ENCODE results near the gene PIGL.
A peak's percentile ranks its signal among the peaks of the same experiment; 100 is the strongest.

PIGL gene

DNA sequence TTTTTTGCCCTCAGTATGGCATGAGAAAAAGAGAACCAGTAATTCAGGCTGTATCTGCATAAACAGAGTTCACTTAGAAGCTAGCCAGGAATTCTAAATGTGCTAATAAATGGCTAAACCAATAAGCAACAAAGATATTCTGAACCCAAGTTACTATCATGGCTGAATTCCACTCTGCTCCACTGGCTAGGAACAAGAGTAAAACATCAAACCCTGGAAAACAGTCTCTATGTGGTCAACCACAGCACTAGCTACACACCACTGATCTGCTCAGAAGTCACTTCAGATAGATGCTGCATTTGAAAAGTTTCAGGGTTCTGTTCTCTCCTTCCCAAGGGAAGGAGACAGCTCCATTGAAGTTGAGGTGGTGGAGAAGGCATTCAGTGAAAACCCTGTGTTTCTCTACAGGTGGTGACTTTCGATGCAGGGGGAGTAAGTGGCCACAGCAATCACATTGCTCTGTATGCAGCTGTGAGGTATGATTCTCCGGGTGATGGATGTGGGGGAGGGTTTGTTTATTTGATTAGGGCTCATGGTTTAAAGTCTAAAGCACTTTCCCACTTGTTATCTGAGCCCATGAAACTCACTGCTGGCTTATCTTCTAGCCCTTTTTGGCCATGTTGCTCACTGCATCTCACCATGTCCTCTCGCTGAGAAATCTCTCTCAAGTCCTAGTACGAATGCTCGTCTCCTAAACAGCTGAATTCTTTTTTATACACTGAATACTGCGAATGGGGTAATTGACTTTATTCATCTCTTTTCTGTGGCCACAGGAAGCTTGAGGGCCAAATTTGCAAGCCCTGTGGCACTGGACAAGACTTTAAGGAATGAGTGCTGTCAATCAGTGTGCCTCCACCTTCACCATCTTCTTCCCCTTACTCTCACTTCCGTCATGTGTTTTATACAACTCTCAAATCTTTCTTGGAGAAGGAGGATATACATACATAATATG lies 96.4 kb downstream of the PIGL start:
- no peak for DNase-seq

- DNase-seq: no peak
Observed at GRCh38 chr17:16314189-16314588, 97.2 kb downstream of the PIGL start.

DNA sequence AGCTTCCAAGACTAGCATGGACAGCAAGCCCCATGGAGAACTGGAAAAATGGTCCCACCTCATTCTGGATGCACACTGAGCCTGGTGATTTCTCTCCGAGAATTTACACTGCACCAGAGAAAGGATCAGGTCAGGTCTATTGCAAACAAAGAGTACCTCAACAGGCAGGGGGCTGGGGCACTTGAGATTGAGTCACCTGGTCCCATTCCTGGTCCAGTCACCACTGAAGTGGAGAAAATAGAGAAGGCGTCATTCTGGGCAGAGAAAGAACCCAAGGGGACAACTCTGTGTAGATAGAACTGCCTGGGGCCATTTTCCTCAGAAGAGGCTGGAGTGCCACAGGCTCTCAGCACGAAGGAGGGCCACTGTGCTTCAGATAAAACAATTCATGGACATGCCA lies 97.8 kb downstream of the PIGL start:
- DNase-seq: no peak

DNA sequence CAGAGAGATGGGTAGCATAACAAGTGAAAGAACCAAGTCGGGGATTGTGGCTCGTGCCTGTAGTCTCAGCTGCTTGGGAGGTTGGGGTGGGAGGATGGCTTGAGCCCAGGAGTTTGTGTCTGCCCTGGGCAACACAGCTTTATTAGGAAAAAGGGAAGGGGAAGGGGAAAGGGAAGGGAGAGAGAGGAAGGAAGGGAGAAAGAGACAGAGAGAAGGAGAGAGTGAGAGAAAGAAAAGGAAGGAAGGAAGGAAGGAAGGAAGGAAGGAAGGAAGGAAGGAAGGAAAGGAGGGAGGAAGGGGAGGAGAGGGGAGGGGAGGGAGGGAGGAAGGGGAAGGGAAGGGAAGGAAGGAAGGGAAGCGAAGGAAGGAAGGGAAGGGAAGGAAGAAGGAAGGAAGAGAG lies 103.0 kb downstream of the PIGL start:
- no peak for DNase-seq

DNA sequence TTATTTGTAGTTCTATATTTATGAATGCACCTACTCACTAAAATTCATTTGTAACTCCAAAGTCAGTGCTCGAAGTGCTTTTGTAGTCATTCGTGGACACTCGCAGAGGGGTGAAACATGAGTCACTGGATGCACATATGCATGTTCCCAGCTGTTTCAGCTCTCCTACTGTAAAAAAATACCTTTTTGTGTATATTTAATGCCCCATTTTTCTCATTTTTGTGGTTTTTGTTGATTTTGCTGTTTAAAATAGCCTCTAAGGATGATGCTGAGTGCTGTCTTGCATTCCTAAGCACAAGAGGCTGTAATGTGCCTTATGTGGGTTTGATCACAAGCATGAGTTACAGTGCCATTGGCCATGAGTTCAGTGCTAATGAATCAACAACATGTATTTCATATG lies 105.6 kb downstream of the PIGL start:
- DNase-seq: no peak

DNA sequence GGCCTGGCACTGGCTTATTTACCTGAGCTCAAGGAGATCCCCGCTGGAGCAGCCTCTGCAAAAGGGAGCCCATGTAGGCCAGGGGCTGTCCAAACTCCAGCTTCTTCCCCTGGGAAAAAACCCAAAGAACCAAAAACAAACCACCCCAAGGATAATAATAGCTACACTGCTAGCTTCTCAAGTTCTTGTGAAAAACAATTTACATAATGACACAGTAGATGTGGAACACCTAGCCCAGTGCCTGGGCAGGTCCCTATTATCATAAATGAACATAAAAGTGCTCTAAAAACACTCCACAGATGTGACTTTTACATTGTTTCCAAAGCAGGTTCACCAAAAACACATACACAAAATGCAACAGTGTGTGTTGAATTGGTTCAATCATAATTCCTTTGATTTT lies 109.0 kb downstream of the PIGL start:
- no peak for DNase-seq

GRCh38 chr17:16327018-16327417 lies 110.0 kb downstream of the PIGL start:
- no peak for DNase-seq

DNA sequence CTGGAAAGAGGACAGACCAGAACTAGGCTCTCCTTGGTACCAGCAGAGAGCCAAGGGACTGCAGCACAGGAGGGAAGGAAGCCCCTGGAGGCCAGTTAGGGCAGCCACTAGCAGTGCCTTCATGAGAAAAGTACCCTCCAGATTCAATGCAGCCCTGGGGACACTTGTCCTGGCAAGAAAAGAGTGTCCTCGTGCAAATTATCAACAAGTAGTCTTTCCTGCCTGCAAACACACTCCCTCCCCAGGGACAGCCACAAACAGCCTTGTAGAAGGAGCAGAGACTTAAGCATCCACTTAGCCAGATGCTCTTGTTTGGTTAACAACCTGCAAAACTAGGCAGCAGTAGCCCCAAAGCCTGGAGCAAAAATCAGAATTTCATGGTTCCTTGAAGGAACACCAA lies 112.0 kb downstream of the PIGL start:
- DNase-seq: no peak

DNA sequence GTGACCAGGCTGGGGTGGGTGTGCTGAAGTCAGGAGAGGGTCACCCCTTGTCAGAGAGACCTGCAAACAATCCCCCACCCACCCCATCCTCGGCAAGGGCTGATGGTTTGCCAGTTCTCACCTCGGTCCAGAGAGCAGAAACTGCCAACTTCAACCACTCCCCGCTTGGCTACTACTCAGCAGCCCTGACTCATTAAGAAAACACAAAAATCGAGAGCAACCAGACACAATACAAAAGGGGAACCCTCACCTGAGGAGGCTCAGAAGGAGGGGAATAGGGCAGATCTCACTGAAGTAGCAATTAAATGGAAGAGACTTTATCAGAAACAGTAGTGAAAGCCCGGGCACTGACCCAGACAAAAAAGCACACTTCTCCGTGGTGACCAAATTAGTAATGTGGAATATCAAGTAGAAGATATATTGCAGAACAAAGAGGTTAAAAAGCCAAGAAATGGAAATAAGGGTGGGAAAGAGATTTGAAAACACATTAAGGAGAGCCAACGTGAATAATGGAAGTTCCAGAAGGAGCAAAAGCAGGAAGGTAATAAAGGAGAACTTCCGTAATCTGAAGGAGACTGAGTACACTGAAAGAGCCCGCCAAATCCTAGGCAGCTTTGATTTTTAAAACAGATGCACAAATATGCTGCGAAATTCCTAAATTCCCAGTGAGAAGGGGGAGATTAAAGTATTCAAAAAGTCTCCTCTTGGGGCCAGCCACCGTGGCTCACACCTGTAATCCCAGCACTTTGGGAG lies 112.7 kb downstream of the PIGL start:
- no peak for DNase-seq

GRCh38 chr17:16338391-16338790 lies 121.4 kb downstream of the PIGL start:
- DNase-seq: no peak

GRCh38 chr17:16339402-16339801 lies 122.4 kb downstream of the PIGL start:
- no peak for DNase-seq

- DNase-seq: no peak
Observed at GRCh38 chr17:16339959-16340358, 122.9 kb downstream of the PIGL start.

GRCh38 chr17:16342979-16343378 lies 126.0 kb downstream of the PIGL start:
- no peak for DNase-seq

GRCh38 chr17:16343569-16343968 lies 126.6 kb downstream of the PIGL start:
- DNase-seq: no peak

GRCh38 chr17:16345565-16345964 lies 128.6 kb downstream of the PIGL start:
- no peak for DNase-seq

- no peak for DNase-seq
Observed at GRCh38 chr17:16346721-16347271, 129.8 kb downstream of the PIGL start.

GRCh38 chr17:16348586-16348985 lies 131.6 kb downstream of the PIGL start:
- DNase-seq: no peak

DNA sequence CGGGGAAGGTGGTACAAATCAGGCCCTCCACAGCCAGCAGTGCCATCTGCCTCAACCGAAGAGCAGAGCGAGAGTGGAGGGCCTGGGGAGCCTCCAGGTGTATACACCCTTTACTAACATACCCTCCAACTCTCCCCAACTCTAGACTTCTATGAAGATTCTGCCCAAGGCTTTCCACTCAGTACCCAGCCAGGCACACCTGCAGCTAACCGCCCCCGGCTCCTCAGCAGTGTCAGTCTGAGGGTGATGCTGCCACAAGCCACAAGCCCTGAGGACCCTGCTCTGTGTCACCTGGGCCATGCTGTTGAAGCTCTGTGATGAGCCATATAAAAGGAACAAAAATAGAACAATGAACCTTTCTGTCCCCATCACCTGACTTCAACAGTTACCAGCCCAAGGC lies 132.4 kb downstream of the PIGL start:
- no peak for DNase-seq

DNA sequence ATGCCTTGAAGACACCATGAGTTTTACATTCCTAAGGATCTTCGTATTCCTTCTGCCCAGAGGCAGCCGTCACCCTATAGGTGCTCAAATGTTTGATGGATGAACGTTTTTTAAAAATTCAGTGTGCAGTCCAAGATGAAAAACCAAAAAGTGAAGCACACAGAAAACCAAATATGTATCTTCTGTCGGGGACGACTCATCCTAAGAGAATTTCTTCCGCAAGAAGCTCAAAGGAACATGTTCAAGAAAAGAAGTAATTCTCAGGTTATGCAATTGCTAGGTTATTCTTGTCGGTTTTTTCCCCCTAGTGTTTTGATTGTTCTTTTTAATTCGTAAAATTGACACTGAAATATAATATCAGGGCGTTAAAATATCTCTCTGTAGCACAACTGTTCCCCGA lies 134.8 kb downstream of the PIGL start:
- DNase-seq: no peak

DNA sequence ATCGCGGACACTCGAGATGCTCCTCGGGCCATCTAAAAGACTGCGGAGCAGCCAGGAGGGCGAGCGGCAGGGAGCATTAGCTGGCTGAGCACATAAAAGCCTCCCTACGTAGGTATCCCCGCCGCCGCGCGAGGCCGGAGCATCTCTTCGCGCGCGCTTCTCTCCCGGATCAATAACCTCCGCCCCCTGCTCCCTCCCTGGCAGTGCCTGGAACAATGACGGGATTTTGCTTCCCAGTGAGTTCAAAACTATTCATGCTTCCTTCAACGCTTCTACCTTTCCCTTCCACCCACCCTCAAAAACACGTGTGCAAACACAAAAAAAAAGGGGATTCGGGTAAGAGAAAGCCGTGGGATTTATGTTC lies 135.3 kb downstream of the PIGL start:
- peak; percentile 60 for DNase-seq

GRCh38 chr17:16352667-16353316 lies 135.8 kb downstream of the PIGL start:
- DNase-seq: peak; percentile 62

DNA sequence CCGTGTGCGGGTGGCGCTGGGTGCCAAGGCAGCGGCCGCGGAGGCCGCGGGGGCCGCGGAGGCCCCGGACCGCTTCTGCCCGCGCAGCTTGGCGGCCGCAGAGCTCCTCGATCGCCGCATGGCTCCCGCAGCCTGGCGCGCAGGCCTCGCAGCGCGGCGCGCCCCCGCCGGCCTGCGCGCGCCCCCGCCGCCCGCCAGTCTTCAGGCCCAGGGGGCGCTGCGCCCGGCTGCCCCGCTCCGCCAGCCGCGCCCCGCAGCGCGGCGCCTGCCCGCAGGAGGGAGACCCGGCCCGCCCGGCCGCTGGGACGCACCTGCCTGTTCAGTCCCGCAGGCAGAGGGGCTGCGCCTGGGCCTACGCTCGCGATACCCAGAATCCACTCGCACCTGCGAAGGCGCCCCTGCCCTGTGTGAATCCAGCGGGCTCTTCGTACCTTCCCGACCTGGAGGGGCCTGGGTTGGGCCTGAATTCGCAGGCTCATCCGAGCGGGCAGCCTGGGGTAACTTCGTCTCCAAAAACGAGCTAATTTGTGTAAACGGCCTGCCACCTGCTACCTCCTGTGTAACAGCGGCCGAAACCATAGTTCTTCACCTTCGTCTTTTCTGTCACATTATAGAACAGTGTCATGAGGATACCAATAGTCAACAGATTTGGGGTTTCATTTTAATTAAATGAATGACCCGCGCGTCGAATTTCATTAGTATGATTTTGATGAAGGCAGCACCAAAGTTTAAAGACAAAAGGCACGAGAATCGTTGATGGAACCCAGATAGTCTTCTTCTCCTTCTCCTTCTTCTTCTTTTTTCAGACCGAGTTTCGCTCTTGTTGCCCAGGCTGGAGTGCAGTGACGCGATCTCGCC lies 136.5 kb downstream of the PIGL start, which contains the start of gene CENPV:
TSS of gene CENPV (minus strand) at position 153 of the 858 bp plus-strand sequence. CDS start at position 120, 33 bp downstream.
- DNase-seq: peak; percentile 72

Measured in stimulated activated CD8-positive, alpha-beta memory T cell treated with anti-CD3 and anti-CD28 coated beads, Interleukin-4, amount 100 ng/mL, for 48 hours (primary cell).